ENCODE measurements around the gene IGSF21. TPM values are rescaled to one million over a fixed set of nuclear protein-coding genes. Genes with fewer than 3 reads are reported as not detected.

IGSF21 gene
- total RNA-seq, 1 donor from 2014 or later: 3.2 TPM

DNA sequence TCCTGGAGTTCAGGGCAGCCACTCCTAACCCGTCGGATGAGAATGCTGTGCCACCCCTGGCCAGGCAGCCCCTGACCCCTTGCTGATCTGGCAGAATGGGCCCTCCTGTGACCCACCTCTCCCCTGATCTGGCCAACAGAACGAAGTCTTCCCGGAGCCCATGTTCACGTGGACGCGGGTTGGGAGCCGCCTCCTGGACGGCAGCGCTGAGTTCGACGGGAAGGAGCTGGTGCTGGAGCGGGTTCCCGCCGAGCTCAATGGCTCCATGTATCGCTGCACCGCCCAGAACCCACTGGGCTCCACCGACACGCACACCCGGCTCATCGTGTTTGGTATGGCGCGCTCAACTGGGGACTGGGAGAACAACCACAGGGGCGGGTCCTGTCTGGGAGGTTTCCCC lies 269.1 kb downstream of the IGSF21 start:
- no peak for DNase-seq (ENCODE audit: extremely low spot score in 2 of 2)
- no peaks in the 10 kb centered on the region for H3K4me1 ChIP-seq
- TF ChIP-seq CTCF (IDR thresholded peaks at IDR 0.05): no peak
- no peak for TF ChIP-seq POLR2AphosphoS5 (IDR thresholded peaks at IDR 0.05; ENCODE audit: insufficient read depth in 1 of 2, low read depth in 1 of 2)
- TF ChIP-seq POLR2A (IDR thresholded peaks at IDR 0.05): no peak
- no peak overlapping the region for H3K4me3 ChIP-seq
- H3K9me3 ChIP-seq: no peaks in the 10 kb centered on the region
- no peaks in the 10 kb centered on the region for H3K27me3 ChIP-seq
- intact Hi-C loops (cut with DNase I): no loop called here
- H3K36me3 ChIP-seq: no peaks in the 10 kb centered on the region
- no peak overlapping the region for H3K27ac ChIP-seq

- no peak for TF ChIP-seq POLR2A (IDR thresholded peaks at IDR 0.05)
- TF ChIP-seq POLR2AphosphoS5 (IDR thresholded peaks at IDR 0.05; ENCODE audit: insufficient read depth in 1 of 2, low read depth in 1 of 2): no peak
- no peak for TF ChIP-seq CTCF (IDR thresholded peaks at IDR 0.05)
- Histone ChIP-seq H3K9me3 (no peaks in the 10 kb centered on the region), H3K4me3 (no peak overlapping the region), H3K27ac (no peak overlapping the region), H3K27me3 (no peaks in the 10 kb centered on the region), H3K4me1 (peaks cover 3% of the 10 kb centered on the region), H3K36me3 (no peaks in the 10 kb centered on the region)
- intact Hi-C loops (cut with DNase I): no loop called here
- DNase-seq (ENCODE audit: extremely low spot score in 2 of 2): no peak
Observed at GRCh38 chr1:18380288-18380687, 272.7 kb downstream of the IGSF21 start.

GRCh38 chr1:18384059-18384458 lies 276.5 kb downstream of the IGSF21 start:
- Histone ChIP-seq H3K27ac (no peak overlapping the region), H3K9me3 (no peaks in the 10 kb centered on the region), H3K36me3 (no peaks in the 10 kb centered on the region), H3K4me3 (no peak overlapping the region), H3K4me1 (peaks cover 7% of the 10 kb centered on the region), H3K27me3 (no peaks in the 10 kb centered on the region)
- DNase-seq (ENCODE audit: extremely low spot score in 2 of 2): no peak
- TF ChIP-seq CTCF (IDR thresholded peaks at IDR 0.05) (no peak), POLR2A (IDR thresholded peaks at IDR 0.05) (no peak), POLR2AphosphoS5 (IDR thresholded peaks at IDR 0.05; ENCODE audit: insufficient read depth in 1 of 2, low read depth in 1 of 2) (no peak)
- intact Hi-C loops (cut with DNase I): no loop called here

GRCh38 chr1:18384471-18384870 lies 276.9 kb downstream of the IGSF21 start:
- DNase-seq (ENCODE audit: extremely low spot score in 2 of 2): no peak
- Histone ChIP-seq H3K36me3 (no peaks in the 10 kb centered on the region), H3K9me3 (no peaks in the 10 kb centered on the region), H3K4me1 (peaks cover 7% of the 10 kb centered on the region), H3K27ac (no peak overlapping the region), H3K4me3 (no peak overlapping the region), H3K27me3 (no peaks in the 10 kb centered on the region)
- TF ChIP-seq POLR2AphosphoS5 (IDR thresholded peaks at IDR 0.05; ENCODE audit: insufficient read depth in 1 of 2, low read depth in 1 of 2) (no peak), POLR2A (IDR thresholded peaks at IDR 0.05) (no peak), CTCF (IDR thresholded peaks at IDR 0.05) (no peak)
- intact Hi-C loops (cut with DNase I): no loop called here

DNA sequence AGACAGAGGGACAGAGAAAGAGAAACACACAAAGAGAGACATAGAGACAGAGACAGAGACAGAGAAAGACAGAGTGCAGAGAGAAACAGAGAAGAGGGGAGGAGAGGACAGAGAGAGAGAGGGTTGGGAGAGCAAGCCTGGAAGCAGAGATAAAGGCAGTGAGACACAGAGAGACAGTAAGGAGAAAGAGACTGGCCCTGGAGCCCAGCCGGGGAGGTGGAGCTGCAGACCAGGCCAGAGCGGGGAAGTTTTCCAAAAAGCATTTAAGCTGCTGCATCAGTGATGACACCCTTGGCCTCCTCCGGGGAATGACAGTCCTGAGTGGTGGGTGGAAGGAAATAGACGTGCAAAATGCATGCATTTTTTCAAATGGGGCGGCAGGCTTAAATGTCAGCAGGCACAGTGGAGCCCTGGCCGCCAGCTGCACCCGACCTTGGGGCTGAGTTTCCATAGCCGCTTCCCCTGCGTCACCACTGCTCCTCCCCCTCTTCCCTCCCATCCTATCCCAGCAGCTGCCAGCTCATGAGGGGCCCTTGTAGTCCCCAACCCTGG lies 277.7 kb downstream of the IGSF21 start:
- H3K9me3 ChIP-seq: no peaks in the 10 kb centered on the region
- H3K4me3 ChIP-seq: no peak overlapping the region
- no peak for TF ChIP-seq CTCF (IDR thresholded peaks at IDR 0.05)
- TF ChIP-seq POLR2A (IDR thresholded peaks at IDR 0.05): no peak
- no peak for TF ChIP-seq POLR2AphosphoS5 (IDR thresholded peaks at IDR 0.05; ENCODE audit: insufficient read depth in 1 of 2, low read depth in 1 of 2)
- H3K4me1 ChIP-seq: peaks cover 7% of the 10 kb centered on the region
- no peak overlapping the region for H3K27ac ChIP-seq
- H3K27me3 ChIP-seq: no peaks in the 10 kb centered on the region
- intact Hi-C loops (cut with DNase I): no loop called here
- no peak for DNase-seq (ENCODE audit: extremely low spot score in 2 of 2)
- no peaks in the 10 kb centered on the region for H3K36me3 ChIP-seq

Measured in vagina (tissue), 2 donors.